ENCODE measurements around the gene PTPN3.

The PTPN3 gene

GRCh38 chr9:109335121-109335520, 163.0 kb downstream of the PTPN3 start:
- no peak for FAIRE-seq

GRCh38 chr9:109331353-109331752, 166.8 kb downstream of the PTPN3 start:
- FAIRE-seq = no peak

GRCh38 chr9:109329638-109330258, 168.4 kb downstream of the PTPN3 start:
- FAIRE-seq = no peak

- no peak for FAIRE-seq
Observed at GRCh38 chr9:109328978-109329637, 169.0 kb downstream of the PTPN3 start.

Data from islet of Langerhans (tissue), 1 donor.